WI38 (cell line): ENCODE results near the gene TMX2.

Experiments used
- H3K4me3 ChIP-seq: 2 replicates; pipeline ENCODE4 v1.5.1; 2011; ENCODE audit warnings: low read depth, mild to moderate bottlenecking, control low read depth, low read length
- TF ChIP-seq, protein P1 (sequence below): IDR thresholded peaks from 2 replicates; pipeline ENCODE4 v1.5.1; 2012; ENCODE audit warnings: low read depth, mild to moderate bottlenecking, control low read depth, low read length

Gene TMX2

DNA sequence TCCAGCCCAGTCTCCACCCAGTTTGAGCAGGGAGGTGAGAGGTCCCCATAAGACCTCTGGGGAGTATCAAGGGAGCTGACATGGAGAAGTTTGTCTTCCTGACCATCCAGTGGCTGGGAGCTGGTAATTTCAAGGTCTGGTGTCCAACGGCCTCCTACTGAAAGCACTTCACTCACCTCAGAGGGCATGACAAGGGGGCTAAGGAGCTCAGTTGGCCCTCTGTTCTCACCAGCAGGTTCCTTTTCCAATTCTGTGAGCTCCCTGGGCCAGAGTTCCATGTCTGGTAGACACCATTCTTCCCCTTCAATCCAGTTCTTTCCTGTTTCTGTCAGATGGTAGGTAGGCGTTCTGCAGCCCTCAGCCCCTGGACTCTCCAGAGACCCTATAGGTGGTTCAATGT lies 32.0 kb downstream of the TMX2 start:
- TF ChIP-seq, protein P1, sequence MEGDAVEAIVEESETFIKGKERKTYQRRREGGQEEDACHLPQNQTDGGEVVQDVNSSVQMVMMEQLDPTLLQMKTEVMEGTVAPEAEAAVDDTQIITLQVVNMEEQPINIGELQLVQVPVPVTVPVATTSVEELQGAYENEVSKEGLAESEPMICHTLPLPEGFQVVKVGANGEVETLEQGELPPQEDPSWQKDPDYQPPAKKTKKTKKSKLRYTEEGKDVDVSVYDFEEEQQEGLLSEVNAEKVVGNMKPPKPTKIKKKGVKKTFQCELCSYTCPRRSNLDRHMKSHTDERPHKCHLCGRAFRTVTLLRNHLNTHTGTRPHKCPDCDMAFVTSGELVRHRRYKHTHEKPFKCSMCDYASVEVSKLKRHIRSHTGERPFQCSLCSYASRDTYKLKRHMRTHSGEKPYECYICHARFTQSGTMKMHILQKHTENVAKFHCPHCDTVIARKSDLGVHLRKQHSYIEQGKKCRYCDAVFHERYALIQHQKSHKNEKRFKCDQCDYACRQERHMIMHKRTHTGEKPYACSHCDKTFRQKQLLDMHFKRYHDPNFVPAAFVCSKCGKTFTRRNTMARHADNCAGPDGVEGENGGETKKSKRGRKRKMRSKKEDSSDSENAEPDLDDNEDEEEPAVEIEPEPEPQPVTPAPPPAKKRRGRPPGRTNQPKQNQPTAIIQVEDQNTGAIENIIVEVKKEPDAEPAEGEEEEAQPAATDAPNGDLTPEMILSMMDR = no peak

DNA sequence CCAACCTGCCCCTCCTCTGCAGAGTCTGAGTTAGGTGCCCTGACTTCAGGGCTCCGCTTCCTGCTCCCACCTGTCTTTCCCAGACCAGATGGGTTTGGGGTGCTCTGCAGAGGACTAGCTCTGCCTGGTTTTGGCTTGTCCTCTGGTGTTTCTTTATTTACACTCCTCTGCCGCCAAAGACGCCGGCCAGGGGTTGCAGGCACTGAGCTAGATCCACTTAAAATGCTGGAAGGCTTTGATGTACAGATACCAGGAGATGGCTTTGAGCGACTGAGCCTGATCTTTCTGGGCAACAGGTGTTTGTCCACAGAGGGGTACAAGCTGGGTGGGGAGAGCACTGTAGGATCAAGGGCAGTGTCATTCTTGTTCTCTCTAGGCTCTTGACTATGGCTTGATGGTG lies 32.8 kb downstream of the TMX2 start:
- no peak overlapping the region for H3K4me3 ChIP-seq
- TF ChIP-seq, protein P1 = no peak

More for the DNA sequence above, 32.0 kb downstream of the TMX2 start:
- H3K4me3 ChIP-seq = no peak overlapping the region

DNA sequence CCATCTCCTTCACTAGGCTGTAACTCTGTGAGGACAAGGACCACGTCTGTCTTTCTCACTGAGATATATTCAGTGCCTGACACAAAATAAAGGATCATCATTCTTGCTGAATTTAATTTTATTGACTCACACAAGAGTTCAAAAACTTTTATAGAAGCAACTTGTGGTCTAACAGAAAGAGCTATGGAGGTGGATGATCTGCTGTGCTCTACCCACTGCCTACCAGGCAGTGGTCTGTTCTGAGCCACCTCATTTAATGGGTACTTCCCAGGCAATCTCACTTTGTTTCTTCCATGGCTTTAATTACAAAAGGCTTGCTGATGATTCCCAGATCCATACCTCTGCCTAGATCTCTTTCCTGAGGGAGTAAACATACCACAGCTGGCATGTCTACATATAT lies 34.5 kb downstream of the TMX2 start:
- H3K4me3 ChIP-seq = no peak overlapping the region
- TF ChIP-seq, protein P1 = no peak

DNA sequence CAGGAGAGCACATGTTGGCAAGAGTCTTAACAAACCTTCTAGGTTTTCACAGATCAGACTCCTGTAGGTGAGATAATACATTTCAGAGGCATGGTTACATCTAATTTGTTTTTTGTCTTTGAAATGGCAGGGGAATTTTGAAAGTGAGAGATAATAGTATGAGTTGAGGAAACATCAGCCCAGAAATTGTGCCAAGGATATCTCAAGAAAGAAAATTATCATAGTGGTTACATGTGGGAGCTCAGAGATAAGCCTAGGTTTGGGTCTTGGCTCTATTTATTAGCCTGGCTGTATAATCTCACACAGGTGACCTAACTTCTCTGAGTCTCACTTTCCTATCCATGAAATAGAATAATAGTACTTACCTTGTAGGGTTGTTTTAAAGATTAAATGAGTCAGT lies 38.8 kb downstream of the TMX2 start:
- no peak overlapping the region for H3K4me3 ChIP-seq
- TF ChIP-seq, protein P1 = no peak

DNA sequence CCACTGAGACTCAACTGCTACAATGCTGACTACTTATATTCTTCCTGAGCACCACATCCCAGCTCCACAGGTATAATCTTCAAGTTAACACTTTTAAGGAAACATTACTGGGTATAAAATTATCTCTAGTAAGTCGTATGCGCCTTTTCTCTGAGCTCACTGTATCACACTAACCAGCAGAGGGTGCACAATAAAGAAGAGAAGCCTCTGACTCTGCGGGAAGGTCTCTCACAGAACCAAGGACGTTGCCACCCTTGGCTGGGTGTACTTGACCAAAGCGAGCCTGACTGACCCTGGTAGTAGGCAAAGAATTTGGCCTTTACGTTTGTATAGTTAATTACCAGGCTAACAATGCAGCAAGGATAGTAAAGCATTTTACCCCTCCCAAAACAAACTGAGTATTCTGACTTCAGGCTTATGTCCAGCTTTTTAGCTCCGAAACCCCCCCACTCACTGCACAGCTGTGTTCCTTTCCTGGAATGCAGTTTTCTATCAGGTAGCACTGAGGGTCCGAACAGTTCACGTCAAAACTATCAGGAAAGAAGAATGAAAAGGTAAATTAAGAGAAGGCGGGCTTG lies 39.4 kb downstream of the TMX2 start, which contains the start of gene BTBD18:
Gene BTBD18 (minus strand): TSS at position 144 of the 578 bp plus-strand sequence. CDS start 631 bp downstream, outside the sequence.
- no peak within 1 kb of the TSS for H3K4me3 ChIP-seq
- TF ChIP-seq, protein P1 = peak; percentile 15; the same call in 1 of the 2 replicates

DNA sequence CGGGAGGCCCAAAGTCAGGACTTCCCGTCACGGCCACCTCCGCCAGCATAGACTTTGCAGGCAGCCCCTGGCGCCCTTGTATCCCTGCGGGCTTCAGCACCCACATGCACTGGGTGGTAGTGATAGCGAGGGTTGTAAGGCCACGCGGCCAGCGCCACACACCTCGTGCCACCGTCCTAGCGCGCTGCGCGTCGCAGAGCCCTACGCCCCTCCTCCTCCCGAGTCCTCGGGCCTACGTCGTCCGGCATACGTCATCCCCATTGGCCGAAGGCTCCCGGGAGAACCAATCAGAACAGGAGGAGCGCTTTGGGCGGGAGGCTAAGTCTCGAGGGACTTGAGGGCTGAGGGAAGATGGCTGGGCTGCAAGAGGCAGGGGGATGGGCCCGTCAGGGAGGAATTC lies 40.6 kb downstream of the TMX2 start:
- no peak overlapping the region for H3K4me3 ChIP-seq
- TF ChIP-seq, protein P1 = no peak

DNA sequence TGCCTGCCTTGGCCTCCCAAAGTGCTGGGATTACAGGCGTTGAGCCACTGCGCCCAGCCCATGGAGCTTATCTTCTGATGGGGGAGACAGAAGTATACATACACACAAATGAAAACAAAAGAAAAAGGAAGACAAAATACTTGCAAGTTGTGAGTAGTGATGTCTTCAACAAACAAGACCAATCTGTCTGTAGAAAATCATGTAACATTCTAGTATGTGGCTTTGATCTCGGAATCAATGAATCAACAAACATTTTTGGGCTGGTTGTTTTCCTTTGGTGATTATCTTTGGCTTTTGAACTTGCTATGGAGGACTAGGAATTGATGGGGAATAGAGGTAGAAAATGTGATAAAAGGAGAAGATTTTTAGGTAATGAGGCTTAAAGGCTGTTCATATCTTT lies 45.8 kb downstream of the TMX2 start:
- no peak overlapping the region for H3K4me3 ChIP-seq
- TF ChIP-seq, protein P1 = no peak
